Nephron (organoid): ENCODE results near the gene FAM89B.

Source experiments
- H3K27ac Mint-ChIP-seq, 3 experiments: 2 replicates each; pipeline ENCODE4 v1.8.0; 2020; ENCODE audit warnings: mixed read lengths in 3 of 3, mild to moderate bottlenecking in 2 of 3, moderate library complexity in 1 of 3
- H3K27me3 Mint-ChIP-seq: 2 replicates; pipeline ENCODE4 v1.8.0; 2021; ENCODE audit warnings: low read depth, mild to moderate bottlenecking, moderate library complexity, mixed read lengths
- H3K36me3 Mint-ChIP-seq: 2 replicates; pipeline ENCODE4 v1.8.0; 2020; ENCODE audit warnings: low read depth, mixed read lengths
- H3K4me1 Mint-ChIP-seq: 2 replicates; pipeline ENCODE4 v1.8.0; 2020; ENCODE audit warnings: mixed read lengths
- H3K4me3 Mint-ChIP-seq, 3 experiments: 2 replicates each; pipeline ENCODE4 v1.8.0; 2020; ENCODE audit warnings: mild to moderate bottlenecking in 3 of 3, mixed read lengths in 3 of 3, moderate library complexity in 2 of 3
- H3K9me3 Mint-ChIP-seq: 2 replicates; pipeline ENCODE4 v1.8.0; 2020; ENCODE audit warnings: mixed read lengths
- TF ChIP-seq, protein P1 (sequence below), 3 experiments: fragments of 200-600 bp; sonication (generic); IDR thresholded peaks; one replicate each; pipeline ENCODE4 v1.5.0; 2021; ENCODE audit warnings: antibody characterized with exemption in 3 of 3; ENCODE audit not compliant: unreplicated experiment in 3 of 3

Gene FAM89B

DNA sequence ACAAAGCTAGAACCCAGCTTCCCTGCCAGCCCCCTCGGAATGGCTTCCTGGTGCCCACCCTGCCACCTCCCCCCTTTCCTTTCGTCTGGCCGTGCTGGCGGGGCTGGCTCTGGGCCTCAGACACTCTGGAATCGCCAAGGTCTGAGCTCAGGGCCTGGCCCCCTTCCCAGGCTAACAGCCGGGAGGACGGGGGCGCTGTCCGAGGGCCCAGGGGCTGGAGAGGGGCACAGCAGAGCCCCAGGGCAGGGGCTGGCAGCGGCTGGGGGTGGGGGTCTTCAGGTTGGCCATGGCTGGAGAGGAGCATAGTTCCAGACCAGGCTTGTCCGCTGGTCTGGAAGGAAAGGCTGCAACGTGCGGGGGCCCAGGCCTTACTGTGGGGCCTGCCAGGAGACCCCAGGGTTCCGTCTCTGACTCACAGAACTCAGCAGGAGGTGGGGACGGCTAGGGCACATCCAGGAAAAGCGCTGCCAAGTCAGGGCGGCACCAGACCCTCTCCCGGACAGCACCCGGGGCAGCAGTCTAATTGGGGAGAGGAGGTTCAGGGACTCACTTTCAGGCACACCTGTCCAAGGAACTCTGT is 13.3 kb upstream of the FAM89B start:
- TF ChIP-seq, protein P1, sequence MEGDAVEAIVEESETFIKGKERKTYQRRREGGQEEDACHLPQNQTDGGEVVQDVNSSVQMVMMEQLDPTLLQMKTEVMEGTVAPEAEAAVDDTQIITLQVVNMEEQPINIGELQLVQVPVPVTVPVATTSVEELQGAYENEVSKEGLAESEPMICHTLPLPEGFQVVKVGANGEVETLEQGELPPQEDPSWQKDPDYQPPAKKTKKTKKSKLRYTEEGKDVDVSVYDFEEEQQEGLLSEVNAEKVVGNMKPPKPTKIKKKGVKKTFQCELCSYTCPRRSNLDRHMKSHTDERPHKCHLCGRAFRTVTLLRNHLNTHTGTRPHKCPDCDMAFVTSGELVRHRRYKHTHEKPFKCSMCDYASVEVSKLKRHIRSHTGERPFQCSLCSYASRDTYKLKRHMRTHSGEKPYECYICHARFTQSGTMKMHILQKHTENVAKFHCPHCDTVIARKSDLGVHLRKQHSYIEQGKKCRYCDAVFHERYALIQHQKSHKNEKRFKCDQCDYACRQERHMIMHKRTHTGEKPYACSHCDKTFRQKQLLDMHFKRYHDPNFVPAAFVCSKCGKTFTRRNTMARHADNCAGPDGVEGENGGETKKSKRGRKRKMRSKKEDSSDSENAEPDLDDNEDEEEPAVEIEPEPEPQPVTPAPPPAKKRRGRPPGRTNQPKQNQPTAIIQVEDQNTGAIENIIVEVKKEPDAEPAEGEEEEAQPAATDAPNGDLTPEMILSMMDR (IDR thresholded peaks at IDR 0.05; ENCODE audit: unreplicated experiment in 3 of 3) = no peak
- Mint-ChIP-seq H3K27me3 (peaks cover 3% of the 10 kb centered on the region), H3K36me3 (no peaks in the 10 kb centered on the region), H3K4me1 (peaks cover 70% of the 10 kb centered on the region), H3K9me3 (no peaks in the 10 kb centered on the region), H3K27ac (peak overlapping the region; percentile 92 to 96 (median 96)), H3K4me3 (peak overlapping the region; percentile 76 to 85 (median 81))

DNA sequence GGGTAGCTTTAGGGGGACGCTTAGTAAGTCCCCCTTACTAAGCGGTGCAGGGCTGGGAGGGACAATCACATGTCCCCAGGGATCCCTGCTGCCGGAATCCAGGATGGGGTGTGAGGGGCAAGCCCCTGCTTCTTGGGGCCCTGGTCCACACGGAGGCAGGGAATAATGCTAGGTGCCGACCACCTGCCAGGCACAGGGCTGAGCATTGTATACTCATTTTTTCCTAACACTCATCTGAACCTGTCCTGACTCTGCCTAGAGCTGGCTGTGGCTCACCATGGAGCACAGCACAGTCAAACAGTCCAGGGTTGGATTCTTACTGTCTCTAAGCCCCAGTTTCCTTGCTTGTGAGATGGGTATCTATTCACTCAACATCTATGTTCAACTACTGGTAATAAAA is 12.8 kb upstream of the FAM89B start:
- peak overlapping the region; percentile 76 to 85 (median 81) for H3K4me3 Mint-ChIP-seq
- TF ChIP-seq, protein P1 (IDR thresholded peaks at IDR 0.05; ENCODE audit: unreplicated experiment in 3 of 3) = no peak
- no peaks in the 10 kb centered on the region for H3K36me3 Mint-ChIP-seq
- H3K27ac Mint-ChIP-seq = peak overlapping the region; percentile 92 to 96 (median 96)
- peaks cover 66% of the 10 kb centered on the region for H3K4me1 Mint-ChIP-seq
- peaks cover 3% of the 10 kb centered on the region for H3K27me3 Mint-ChIP-seq
- H3K9me3 Mint-ChIP-seq = no peaks in the 10 kb centered on the region

DNA sequence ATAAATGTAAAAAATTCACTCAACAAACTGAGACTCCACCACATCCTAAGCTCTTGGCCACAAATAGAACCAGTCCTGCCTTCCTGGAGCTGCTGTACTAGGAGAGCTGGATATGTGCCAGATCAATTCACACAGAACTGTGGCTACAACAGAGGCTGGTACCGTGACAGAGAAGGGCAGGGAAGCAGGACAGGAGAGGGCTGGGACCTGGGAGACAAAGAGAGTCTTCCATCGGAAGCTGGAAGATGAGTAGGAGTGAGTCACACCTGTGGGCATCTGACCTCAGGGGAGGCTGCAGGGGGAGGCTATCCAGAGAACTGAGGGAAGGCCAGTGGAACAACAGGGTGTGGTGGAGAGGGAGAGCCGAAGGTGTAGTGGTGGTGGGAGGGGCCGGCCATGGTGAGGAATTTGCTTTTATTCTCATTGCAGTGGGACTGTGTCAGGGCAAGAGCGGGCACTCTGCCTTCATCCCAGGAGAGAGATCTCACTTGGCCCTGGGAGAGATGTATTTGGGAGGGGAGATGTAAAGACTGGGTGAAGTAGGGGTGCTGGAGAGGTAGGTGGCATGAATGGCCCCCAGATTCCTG is 12.3 kb upstream of the FAM89B start:
- TF ChIP-seq, protein P1 (IDR thresholded peaks at IDR 0.05; ENCODE audit: unreplicated experiment in 3 of 3) = no peak
- Mint-ChIP-seq H3K4me3 (peak overlapping the region; percentile 32 to 68 (median 48)), H3K9me3 (no peaks in the 10 kb centered on the region), H3K27me3 (peaks cover 3% of the 10 kb centered on the region), H3K27ac (peak overlapping the region; percentile 92 to 96 (median 96)), H3K36me3 (no peaks in the 10 kb centered on the region), H3K4me1 (peaks cover 61% of the 10 kb centered on the region)

DNA sequence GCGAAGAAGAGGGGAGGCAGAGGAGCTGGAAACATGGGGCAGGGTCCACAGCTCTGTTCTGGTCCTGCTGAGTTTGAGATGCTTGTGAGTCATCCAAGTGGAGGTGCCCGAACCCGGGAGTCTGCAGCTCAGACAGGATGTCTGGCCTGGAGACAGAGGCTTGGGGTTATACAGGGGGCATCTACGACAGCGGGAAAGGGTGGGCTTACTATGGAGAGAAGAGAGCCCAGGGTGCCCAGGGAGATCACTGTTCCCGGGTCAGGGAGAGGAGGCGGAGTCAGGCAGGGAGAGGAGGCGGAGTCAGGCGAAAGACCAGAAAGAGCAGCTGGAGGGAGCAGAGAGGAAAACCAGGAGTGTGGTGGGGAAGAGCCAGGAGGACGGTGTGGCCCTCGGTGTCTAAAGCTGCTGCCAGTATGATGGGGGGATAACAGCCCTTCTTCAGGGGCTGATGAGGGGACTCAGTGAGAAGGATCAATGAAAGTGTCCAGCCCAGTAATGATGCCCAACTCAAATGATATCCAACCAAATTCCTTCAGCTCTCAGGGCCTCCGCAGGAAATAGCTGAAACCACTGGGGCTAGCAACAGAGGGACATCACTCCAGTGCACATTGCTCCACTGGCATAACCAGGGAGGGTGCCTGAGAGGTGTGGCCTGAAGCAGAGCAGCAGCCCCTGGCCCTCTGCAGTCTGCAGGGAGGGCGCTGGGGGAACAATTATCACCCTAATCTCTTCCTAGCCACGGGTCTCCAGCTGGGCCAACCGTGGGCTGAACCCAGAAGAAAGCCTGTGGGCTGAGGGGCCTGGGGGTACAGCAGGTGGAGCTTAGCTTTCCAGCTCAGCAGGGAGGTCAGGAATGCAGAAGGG is 11.6 kb upstream of the FAM89B start:
- peaks cover 3% of the 10 kb centered on the region for H3K27me3 Mint-ChIP-seq
- H3K27ac Mint-ChIP-seq = peak overlapping the region; percentile 92 to 96 (median 96)
- H3K9me3 Mint-ChIP-seq = no peaks in the 10 kb centered on the region
- H3K4me1 Mint-ChIP-seq = peaks cover 54% of the 10 kb centered on the region
- H3K36me3 Mint-ChIP-seq = no peaks in the 10 kb centered on the region
- peak overlapping the region; percentile 32 to 68 (median 48) for H3K4me3 Mint-ChIP-seq
- TF ChIP-seq, protein P1 (IDR thresholded peaks at IDR 0.05; ENCODE audit: unreplicated experiment in 3 of 3) = no peak

DNA sequence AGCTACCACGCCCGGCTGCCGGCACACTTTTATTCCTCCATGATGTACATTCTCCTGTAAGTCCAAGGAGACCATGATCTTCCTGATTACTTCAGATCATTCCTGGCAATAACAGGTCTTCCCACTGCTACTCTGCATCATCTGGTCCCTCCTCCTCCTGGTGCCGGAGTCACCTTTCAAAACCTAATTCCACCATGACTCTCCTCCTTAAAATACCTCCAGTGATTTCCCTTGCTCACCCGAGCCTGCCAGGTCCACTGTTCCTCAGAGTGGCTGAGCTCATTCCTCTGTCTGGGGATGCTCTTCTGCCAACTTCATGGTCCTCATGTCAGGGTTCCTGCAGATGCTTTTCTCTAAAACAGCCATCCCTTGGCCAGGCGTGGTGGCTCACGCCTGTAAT is 10.3 kb upstream of the FAM89B start:
- Mint-ChIP-seq H3K4me3 (peak overlapping the region in 2 of 3 experiments; percentile 26 to 80), H3K4me1 (peaks cover 42% of the 10 kb centered on the region), H3K27ac (peak overlapping the region; percentile 58 to 96 (median 92)), H3K36me3 (no peaks in the 10 kb centered on the region), H3K9me3 (no peaks in the 10 kb centered on the region), H3K27me3 (peaks cover 3% of the 10 kb centered on the region)
- TF ChIP-seq, protein P1 (IDR thresholded peaks at IDR 0.05; ENCODE audit: unreplicated experiment in 3 of 3) = no peak
